Ectodermal cell (in vitro differentiated cells): ENCODE results near the gene VEGFC.

Experiments used
- H3K27ac ChIP-seq: 2 replicates; pipeline ENCODE4 v1.7.0; 2013; ENCODE audit warnings: mild to moderate bottlenecking, low read depth, low read length; ENCODE audit not compliant: insufficient read depth, poor library complexity, severe bottlenecking
- H3K27me3 ChIP-seq: 2 replicates; pipeline ENCODE4 v1.7.0; 2013; ENCODE audit warnings: mild to moderate bottlenecking, low read length; ENCODE audit not compliant: insufficient read depth, control insufficient read depth, poor library complexity, severe bottlenecking
- H3K36me3 ChIP-seq: one replicate; pipeline ENCODE4 v1.7.0; 2013; ENCODE audit warnings: low read length; ENCODE audit not compliant: control insufficient read depth, insufficient read depth
- H3K4me1 ChIP-seq: one replicate; pipeline ENCODE4 v1.7.0; 2013; ENCODE audit warnings: low read length; ENCODE audit not compliant: control insufficient read depth, insufficient read depth
- H3K4me3 ChIP-seq: 2 replicates; pipeline ENCODE4 v1.7.0; 2013; ENCODE audit warnings: low read depth, low read length, control low read depth; ENCODE audit not compliant: insufficient read depth
- H3K9me3 ChIP-seq: 2 replicates; pipeline ENCODE4 v1.7.0; 2013; ENCODE audit warnings: mild to moderate bottlenecking, low read length, moderate library complexity; ENCODE audit not compliant: control insufficient read depth
- WGBS, 2 experiments: methylation state at CpG; one replicate each; pipeline ENCODE4 v1.1.7; 2013; ENCODE audit warnings: missing lambda C conversion rate in 2 of 2; 5-methylcytosine and 5-hydroxymethylcytosine counted together

The VEGFC gene

DNA sequence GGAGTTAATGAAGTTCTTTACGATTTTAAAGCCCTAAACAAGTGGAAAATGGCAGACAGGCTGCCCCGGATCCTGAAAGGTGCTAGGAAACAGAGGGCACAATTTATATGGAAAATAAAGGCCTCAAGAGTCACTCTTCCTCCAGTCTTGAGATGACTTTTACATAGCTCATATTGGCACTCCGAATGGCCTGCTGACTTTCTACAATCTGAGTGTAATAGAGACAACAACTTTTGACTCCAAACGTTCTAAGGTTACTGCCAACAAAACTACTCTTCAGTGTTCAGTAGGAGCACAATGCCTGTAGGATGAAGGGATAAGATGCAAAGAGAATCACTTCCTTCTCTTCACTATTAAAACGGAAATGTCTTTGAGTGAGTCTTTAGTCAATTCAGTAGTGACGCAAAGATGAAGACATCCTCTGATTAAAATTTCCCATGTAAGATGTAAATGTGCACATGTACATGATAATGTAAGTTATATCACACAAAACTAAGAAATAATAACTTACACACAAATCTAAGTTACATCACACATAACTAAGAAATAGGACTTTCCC lies 40.5 kb downstream of the VEGFC start:
- H3K4me3 ChIP-seq: no peak overlapping the region
- H3K4me1 ChIP-seq: peaks cover 5% of the 10 kb centered on the region
- no peak overlapping the region for H3K27ac ChIP-seq
- no peaks in the 10 kb centered on the region for H3K36me3 ChIP-seq
- H3K9me3 ChIP-seq: no peaks in the 10 kb centered on the region
- 89 to 90% methylated on average over 4 to 6 of the region's 6 CpGs for WGBS, 2 experiments
- no peaks in the 10 kb centered on the region for H3K27me3 ChIP-seq

DNA sequence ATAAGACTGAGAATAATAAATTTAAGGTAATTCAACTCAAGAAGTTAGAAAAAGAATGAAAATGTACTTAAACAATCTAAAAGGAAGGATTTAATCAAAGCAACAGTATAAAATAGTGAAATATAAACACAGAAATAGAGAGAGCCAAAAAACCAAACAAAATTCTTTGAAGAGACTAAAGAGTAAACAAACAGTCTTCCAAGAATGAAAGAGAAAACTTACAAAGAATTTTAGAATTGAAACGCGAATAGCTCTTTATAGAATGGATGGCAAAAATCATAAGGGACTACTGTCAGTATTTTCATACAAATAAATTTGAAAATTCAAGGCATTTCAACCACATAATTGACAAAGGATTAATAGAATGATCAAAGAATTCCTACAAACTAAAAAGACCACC lies 41.7 kb downstream of the VEGFC start:
- Histone ChIP-seq H3K9me3 (no peaks in the 10 kb centered on the region), H3K36me3 (no peaks in the 10 kb centered on the region), H3K4me3 (no peak overlapping the region), H3K4me1 (peaks cover 5% of the 10 kb centered on the region), H3K27ac (no peak overlapping the region), H3K27me3 (no peaks in the 10 kb centered on the region)
- WGBS, 2 experiments: 100% methylated on average over 2 of the region's 2 CpGs; no CpG with 5 or more reads in 1 of the 2 experiments

DNA sequence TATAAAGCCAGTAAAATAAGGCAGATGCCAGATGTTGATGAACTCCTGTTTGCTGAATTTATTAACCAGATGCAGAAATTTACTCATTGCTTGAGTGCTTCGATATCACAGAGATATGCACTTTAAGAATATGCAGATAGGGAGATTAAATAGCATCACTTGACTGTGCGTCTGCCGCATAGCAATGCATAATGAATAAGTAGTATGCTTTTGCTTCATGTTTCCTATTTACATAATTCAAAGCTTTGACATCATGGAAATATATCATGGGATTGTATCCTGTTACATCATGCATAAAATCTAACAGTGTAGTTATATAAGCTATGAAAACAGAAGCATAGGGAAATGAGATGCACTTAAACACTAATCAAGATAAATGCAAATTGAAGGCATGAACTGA lies 45.9 kb downstream of the VEGFC start:
- Histone ChIP-seq H3K36me3 (no peaks in the 10 kb centered on the region), H3K27me3 (no peaks in the 10 kb centered on the region), H3K4me3 (no peak overlapping the region), H3K9me3 (no peaks in the 10 kb centered on the region), H3K4me1 (no peaks in the 10 kb centered on the region), H3K27ac (no peak overlapping the region)
- 94 to 98% methylated on average over 2 to 3 of the region's 3 CpGs for WGBS, 2 experiments

DNA sequence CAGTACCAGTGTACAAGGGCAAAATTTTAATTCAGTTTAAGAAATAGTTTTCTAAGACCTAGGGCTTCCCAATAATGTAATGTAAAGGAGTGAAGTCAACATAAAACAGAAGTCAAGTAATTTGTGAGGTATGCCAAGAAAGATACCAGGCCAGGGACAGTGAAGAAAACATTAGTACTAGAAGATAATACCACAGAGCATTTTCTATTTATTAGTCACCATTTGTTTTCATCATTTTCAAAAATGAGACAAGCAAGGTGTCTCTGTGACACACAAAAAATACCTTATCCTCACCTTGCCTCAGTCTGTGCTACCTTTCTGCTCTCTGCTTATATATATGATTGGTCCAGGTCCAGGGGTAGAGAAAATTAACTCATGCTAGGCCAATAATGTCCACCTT lies 46.8 kb downstream of the VEGFC start:
- H3K4me1 ChIP-seq: no peaks in the 10 kb centered on the region
- H3K27ac ChIP-seq: no peak overlapping the region
- no peaks in the 10 kb centered on the region for H3K36me3 ChIP-seq
- H3K4me3 ChIP-seq: no peak overlapping the region
- no peaks in the 10 kb centered on the region for H3K27me3 ChIP-seq
- no peaks in the 10 kb centered on the region for H3K9me3 ChIP-seq

DNA sequence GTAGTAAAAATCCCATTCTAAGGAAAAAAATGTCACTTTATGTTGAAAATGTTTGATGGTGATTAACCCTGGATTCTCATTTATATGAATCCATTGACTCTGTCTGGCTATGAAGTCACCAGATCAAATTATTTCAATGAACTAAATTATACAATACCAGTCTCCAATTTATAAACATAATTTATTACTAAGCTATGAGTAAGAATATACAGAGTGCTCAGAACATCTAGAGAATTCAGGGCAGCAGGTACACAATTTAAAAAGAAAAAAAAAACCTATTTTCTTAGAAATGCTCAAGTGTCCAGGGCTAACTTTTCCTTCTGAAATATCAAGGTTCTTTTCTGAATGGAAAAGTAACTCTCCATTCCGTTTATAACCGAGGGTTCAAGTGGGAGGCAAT lies 48.6 kb downstream of the VEGFC start:
- WGBS, 2 experiments: 95 to 100% methylated on average over 2 of the region's 2 CpGs
- Histone ChIP-seq H3K9me3 (no peaks in the 10 kb centered on the region), H3K36me3 (no peaks in the 10 kb centered on the region), H3K27me3 (no peaks in the 10 kb centered on the region), H3K27ac (no peak overlapping the region), H3K4me3 (no peak overlapping the region), H3K4me1 (no peaks in the 10 kb centered on the region)

DNA sequence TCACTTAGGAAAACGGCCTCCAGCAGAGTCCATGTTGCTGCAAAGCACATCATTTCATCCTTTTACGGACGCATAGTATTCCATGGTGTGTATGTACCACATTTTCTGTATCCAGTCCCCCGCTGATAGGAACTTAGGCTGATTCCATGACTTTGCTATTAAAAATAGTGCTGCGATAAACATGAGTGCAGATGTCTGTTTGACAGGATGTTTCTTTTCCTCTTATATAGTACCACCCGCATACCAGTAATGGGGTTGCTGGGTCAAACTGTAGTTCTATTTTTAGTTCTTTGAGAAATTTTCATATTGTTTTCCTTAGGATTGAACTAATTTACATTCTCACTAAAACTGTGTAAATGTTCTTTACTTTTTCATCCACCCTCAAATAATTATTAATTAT lies 50.5 kb downstream of the VEGFC start:
- WGBS, 2 experiments: 96 to 98% methylated on average over 5 to 6 of the region's 6 CpGs
- no peaks in the 10 kb centered on the region for H3K9me3 ChIP-seq
- no peaks in the 10 kb centered on the region for H3K27me3 ChIP-seq
- H3K36me3 ChIP-seq: no peaks in the 10 kb centered on the region
- no peak overlapping the region for H3K4me3 ChIP-seq
- H3K27ac ChIP-seq: no peak overlapping the region
- H3K4me1 ChIP-seq: no peaks in the 10 kb centered on the region

DNA sequence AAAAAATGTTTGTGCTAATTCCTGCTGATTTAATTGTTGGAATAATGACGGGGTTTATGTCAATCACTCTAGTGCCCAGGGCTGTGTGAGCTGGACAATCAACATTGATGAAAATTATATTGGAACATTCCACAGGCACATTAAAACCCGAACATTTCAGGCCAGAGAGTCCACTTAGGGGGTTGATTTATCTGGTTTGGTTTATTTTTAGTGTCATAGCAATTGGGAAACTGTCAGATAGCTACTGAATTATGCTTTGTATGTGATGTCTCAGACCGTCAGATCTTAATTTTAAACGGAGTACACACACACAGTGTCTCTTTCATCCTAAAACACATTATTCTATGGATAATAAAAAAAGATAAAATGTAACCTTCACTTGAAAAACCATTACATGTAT lies 51.5 kb downstream of the VEGFC start:
- no peaks in the 10 kb centered on the region for H3K27me3 ChIP-seq
- H3K9me3 ChIP-seq: no peaks in the 10 kb centered on the region
- WGBS, 2 experiments: 95 to 100% methylated on average over 2 to 3 of the region's 4 CpGs
- H3K36me3 ChIP-seq: no peaks in the 10 kb centered on the region
- no peak overlapping the region for H3K27ac ChIP-seq
- H3K4me1 ChIP-seq: no peaks in the 10 kb centered on the region
- H3K4me3 ChIP-seq: no peak overlapping the region

DNA sequence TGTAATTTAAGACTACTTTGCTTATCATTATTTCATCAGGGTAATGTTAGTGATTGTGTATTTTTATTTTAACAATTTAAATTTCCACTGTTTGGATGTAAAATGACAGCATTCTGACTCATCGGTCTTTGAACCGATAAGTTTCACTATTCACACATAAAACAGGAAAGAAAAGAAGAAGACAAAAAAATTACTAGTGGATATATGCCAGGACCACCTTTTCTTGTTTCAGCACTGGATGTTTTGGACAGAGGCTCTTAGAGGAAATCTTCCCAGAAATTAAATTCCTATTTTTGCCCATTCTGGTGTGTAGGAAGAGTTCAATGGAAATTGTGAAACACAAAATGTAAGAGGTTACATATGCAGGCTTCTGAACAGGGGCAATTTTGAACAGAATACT lies 57.4 kb downstream of the VEGFC start:
- H3K36me3 ChIP-seq: no peaks in the 10 kb centered on the region
- WGBS, 2 experiments: 100% methylated on average over 2 of the region's 2 CpGs; no CpG with 5 or more reads in 1 of the 2 experiments

DNA sequence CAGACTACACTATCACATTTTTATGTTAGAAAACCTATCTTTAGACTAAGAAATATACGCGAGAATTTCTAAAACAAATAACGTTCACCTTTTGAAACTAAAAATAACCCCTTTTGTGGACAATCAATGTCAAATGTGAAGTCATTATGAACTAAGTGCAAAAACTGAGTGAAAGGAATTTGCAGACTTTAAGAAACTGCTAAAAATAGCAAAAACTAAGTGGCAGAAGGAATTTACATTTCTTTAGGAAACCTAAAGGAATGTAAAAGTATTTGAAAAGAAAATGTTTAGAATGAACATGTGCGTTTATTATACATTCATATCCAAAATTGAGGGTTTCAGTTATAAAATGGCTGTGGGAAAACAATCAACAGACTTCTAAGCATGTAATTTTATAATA lies 58.3 kb downstream of the VEGFC start:
- Histone ChIP-seq H3K27ac (no peak overlapping the region), H3K9me3 (no peaks in the 10 kb centered on the region), H3K27me3 (no peaks in the 10 kb centered on the region), H3K4me3 (no peak overlapping the region), H3K4me1 (no peaks in the 10 kb centered on the region), H3K36me3 (no peaks in the 10 kb centered on the region)
- WGBS, 2 experiments: 87% methylated on average over 4 of the region's 4 CpGs; no CpG with 5 or more reads in 1 of the 2 experiments

More for the DNA sequence above, 57.4 kb downstream of the VEGFC start:
- no peak overlapping the region for H3K4me3 ChIP-seq
- no peaks in the 10 kb centered on the region for H3K4me1 ChIP-seq
- no peaks in the 10 kb centered on the region for H3K9me3 ChIP-seq
- no peak overlapping the region for H3K27ac ChIP-seq
- no peaks in the 10 kb centered on the region for H3K27me3 ChIP-seq

DNA sequence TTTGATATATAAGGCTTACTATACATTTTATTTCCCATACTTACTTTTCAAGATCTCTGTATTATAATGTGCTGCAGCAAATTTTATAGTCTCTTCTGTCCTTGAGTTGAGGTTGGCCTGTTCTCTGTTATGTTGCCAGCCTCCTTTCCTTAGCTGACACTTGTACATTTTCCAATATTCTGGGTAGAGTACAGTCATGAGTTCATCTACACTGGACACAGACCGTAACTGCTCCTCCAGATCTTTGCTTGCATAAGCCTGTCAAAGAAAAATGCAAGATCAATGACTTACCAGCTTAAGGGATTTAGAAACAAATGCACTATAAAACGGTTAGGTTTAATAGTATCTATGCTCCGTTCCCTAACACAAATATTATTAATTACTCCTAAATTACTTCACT lies 63.2 kb downstream of the VEGFC start:
- H3K27ac ChIP-seq: no peak overlapping the region
- no peaks in the 10 kb centered on the region for H3K36me3 ChIP-seq
- H3K9me3 ChIP-seq: no peaks in the 10 kb centered on the region
- H3K27me3 ChIP-seq: no peaks in the 10 kb centered on the region
- WGBS, 2 experiments: 88 to 97% methylated on average over 1 to 2 of the region's 3 CpGs
- no peak overlapping the region for H3K4me3 ChIP-seq
- no peaks in the 10 kb centered on the region for H3K4me1 ChIP-seq

DNA sequence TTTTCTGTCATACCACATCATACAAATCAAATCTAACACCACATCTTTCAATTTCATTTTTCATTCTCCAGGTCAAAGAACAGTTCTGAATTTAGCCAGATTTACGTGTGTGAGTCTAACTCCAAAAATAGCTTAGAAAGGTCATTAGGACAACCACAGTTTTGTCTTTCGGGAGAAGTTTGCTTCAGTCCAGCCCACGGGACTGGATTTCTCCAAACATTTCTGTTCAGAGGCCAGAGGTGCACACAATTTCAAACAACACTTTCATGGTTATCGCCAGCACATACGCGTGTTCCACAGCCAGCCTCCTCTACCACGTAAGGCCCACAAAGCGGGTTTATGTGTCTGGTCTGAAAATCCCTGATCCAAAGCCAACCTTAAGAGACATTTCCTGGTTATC lies 65.9 kb downstream of the VEGFC start:
- no peak overlapping the region for H3K27ac ChIP-seq
- H3K4me3 ChIP-seq: no peak overlapping the region
- no peaks in the 10 kb centered on the region for H3K36me3 ChIP-seq
- no peaks in the 10 kb centered on the region for H3K4me1 ChIP-seq
- no peaks in the 10 kb centered on the region for H3K27me3 ChIP-seq
- H3K9me3 ChIP-seq: no peaks in the 10 kb centered on the region
- WGBS, 2 experiments: 94% methylated on average over 8 of the region's 8 CpGs
